Measurements from ENCODE around the gene ABHD14A.

GRCh38 chr3:51986010-51986947 lies 11.4 kb downstream of the ABHD14A start:
- TF ChIP-seq, protein P1, sequence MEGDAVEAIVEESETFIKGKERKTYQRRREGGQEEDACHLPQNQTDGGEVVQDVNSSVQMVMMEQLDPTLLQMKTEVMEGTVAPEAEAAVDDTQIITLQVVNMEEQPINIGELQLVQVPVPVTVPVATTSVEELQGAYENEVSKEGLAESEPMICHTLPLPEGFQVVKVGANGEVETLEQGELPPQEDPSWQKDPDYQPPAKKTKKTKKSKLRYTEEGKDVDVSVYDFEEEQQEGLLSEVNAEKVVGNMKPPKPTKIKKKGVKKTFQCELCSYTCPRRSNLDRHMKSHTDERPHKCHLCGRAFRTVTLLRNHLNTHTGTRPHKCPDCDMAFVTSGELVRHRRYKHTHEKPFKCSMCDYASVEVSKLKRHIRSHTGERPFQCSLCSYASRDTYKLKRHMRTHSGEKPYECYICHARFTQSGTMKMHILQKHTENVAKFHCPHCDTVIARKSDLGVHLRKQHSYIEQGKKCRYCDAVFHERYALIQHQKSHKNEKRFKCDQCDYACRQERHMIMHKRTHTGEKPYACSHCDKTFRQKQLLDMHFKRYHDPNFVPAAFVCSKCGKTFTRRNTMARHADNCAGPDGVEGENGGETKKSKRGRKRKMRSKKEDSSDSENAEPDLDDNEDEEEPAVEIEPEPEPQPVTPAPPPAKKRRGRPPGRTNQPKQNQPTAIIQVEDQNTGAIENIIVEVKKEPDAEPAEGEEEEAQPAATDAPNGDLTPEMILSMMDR (IDR thresholded peaks at IDR 0.05): no peak
- no peak for TF ChIP-seq EP300 (IDR thresholded peaks at IDR 0.05)

Measured in tibial nerve (tissue), 4 donors.